ENCODE measurements around the gene MTHFR. TPM values are rescaled to one million over a fixed set of nuclear protein-coding genes. Genes with fewer than 3 reads are reported as not detected.

Gene MTHFR
- polyA plus RNA-seq, 1 of the 3 experiments (the other 2 are of a cell fraction) = 5.3 TPM

DNA sequence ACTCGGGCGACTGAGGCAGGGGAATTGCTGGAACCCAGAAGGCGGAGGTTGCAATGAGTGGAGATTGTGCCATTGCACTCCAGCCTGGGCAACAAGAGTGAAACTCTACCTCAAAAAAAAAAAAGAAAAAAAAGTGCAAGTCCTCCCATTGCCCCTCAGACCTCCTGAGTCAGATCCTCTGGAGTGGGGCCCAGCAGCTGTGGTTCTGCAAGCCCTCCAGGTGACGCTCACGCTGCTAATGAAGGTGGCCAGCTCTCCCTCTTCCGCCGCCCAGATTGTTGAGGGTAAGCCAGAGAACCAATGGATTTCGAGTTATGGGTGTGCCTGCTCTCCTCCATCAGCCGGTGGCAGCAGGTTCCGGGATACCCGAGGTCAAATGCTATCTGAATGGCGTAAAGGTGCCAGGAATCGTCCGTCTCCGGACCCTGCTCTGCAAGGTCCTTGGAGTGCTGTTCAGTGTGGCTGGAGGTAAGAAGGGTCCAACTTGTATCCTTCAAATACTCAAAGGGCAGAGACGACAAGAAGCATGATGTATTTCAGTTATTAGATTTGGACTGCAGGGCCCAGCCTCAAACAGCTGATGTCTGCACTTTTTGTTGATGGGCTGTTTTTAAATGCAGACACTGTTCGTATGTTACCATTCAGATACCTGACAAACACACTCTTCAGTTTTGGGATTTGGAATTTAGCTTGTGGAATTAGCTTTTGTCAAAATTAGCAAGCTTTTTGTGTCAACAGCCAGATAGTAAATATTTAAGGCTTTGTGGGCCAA lies 17.8 kb upstream of the MTHFR start:
- peaks cover 14% of the 10 kb centered on the region for H3F3A ChIP-seq (replicated peaks; ENCODE audit: insufficient read depth)
- 98% methylated on average over 17 of the region's 17 CpGs for WGBS (ENCODE audit: low lambda C conversion rate)
- CTCF ChIA-PET = interaction anchor here (0.9 to 6.4 kb wide), 3 partner anchors 13 to 71 kb away, joined by 3 to 29 read pairs (median 5); no protein-coding TSS in a partner anchor
- no peak for TF ChIP-seq RXRA (IDR thresholded peaks at IDR 0.05; ENCODE audit: borderline replicate concordance, low read depth)
- TF ChIP-seq, protein P1, sequence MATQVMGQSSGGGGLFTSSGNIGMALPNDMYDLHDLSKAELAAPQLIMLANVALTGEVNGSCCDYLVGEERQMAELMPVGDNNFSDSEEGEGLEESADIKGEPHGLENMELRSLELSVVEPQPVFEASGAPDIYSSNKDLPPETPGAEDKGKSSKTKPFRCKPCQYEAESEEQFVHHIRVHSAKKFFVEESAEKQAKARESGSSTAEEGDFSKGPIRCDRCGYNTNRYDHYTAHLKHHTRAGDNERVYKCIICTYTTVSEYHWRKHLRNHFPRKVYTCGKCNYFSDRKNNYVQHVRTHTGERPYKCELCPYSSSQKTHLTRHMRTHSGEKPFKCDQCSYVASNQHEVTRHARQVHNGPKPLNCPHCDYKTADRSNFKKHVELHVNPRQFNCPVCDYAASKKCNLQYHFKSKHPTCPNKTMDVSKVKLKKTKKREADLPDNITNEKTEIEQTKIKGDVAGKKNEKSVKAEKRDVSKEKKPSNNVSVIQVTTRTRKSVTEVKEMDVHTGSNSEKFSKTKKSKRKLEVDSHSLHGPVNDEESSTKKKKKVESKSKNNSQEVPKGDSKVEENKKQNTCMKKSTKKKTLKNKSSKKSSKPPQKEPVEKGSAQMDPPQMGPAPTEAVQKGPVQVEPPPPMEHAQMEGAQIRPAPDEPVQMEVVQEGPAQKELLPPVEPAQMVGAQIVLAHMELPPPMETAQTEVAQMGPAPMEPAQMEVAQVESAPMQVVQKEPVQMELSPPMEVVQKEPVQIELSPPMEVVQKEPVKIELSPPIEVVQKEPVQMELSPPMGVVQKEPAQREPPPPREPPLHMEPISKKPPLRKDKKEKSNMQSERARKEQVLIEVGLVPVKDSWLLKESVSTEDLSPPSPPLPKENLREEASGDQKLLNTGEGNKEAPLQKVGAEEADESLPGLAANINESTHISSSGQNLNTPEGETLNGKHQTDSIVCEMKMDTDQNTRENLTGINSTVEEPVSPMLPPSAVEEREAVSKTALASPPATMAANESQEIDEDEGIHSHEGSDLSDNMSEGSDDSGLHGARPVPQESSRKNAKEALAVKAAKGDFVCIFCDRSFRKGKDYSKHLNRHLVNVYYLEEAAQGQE (IDR thresholded peaks at IDR 0.05; ENCODE audit: low read depth, low read length) = no peak
- no peak for TF ChIP-seq CHD2 (IDR thresholded peaks at IDR 0.05; ENCODE audit: low read length, partially characterized antibody)
- TF ChIP-seq RAD21 (IDR thresholded peaks at IDR 0.05; ENCODE audit: low read length) = no peak
- TF ChIP-seq MAX (IDR thresholded peaks at IDR 0.05; ENCODE audit: low read depth) = no peak
- no peak for TF ChIP-seq POLR2AphosphoS5 (IDR thresholded peaks at IDR 0.05; ENCODE audit: low read depth, low read length)
- no peak for TF ChIP-seq SIN3A (IDR thresholded peaks at IDR 0.05; ENCODE audit: borderline replicate concordance, low read depth, low read length)
- H4K20me1 ChIP-seq (ENCODE audit: insufficient read depth) = no peaks in the 10 kb centered on the region
- peaks cover 14 to 60% of the 10 kb centered on the region in 2 experiments for H3K36me3 ChIP-seq (replicated peaks in 1 of 2; ENCODE audit: control insufficient read depth in 1 of 2, insufficient read depth in 2 of 2, low read length in 1 of 2)
- H3K4me1 ChIP-seq (ENCODE audit: control insufficient read depth in 1 of 2, insufficient read depth in 2 of 2, low read depth in 1 of 2, low read length in 1 of 2) = no peaks in the 10 kb centered on the region
- no peaks in the 10 kb centered on the region for H3K27me3 ChIP-seq (ENCODE audit: insufficient read depth)
- H3K9me3 ChIP-seq = no peaks in the 10 kb centered on the region
- POLR2A ChIA-PET = interaction anchor here (1.2 to 1.4 kb wide), 2 partner anchors 18 to 85 kb away, joined by 3 read pairs; partner anchors contain the start of genes CLCN6 and MTHFR
- H3K27ac ChIP-seq (ENCODE audit: low read depth in 2 of 2, low read length in 1 of 2) = no peak overlapping the region
- H3K79me2 ChIP-seq (ENCODE audit: insufficient read depth) = no peaks in the 10 kb centered on the region
- H3K9ac ChIP-seq = no peak overlapping the region
- DNase-seq = no peak
- no peaks in the 10 kb centered on the region for H3K9me2 ChIP-seq
- H3K4me3 ChIP-seq (ENCODE audit: low read depth in 2 of 2, low read length in 1 of 2) = no peak overlapping the region
- H3K4me2 ChIP-seq = no peak overlapping the region
- H2AFZ ChIP-seq (ENCODE audit: low read depth) = no peak overlapping the region

DNA sequence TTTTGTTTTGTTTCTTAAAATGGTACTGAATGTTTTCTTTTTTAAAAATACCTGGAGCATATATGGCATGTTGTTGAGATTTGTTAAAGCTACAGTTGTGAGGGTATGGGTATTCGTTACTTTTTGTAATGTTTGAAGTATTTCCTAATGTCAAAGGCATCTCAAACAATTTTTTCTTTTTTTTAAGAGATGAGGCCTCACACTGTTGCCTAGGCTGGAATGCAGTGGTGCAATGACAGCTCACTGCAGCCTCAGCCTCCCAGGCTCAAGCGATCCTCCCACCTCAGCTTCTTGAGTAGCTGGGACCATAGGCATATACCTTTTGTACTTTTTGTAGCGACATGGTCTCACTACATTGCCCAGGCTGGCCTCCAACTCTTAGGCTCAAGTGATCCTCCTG lies 16.3 kb upstream of the MTHFR start:
- Histone ChIP-seq H3K27ac (ENCODE audit: low read depth in 2 of 2, low read length in 1 of 2) (peak overlapping the region; percentile 12 to 35; a peak in 1 of 4 replicates), H3F3A (replicated peaks; ENCODE audit: insufficient read depth) (peaks cover 14% of the 10 kb centered on the region), H3K79me2 (ENCODE audit: insufficient read depth) (no peaks in the 10 kb centered on the region), H3K9me2 (no peaks in the 10 kb centered on the region), H3K36me3 (replicated peaks in 1 of 2; ENCODE audit: control insufficient read depth in 1 of 2, insufficient read depth in 2 of 2, low read length in 1 of 2) (peaks cover 19 to 65% of the 10 kb centered on the region in 2 experiments), H3K27me3 (ENCODE audit: insufficient read depth) (no peaks in the 10 kb centered on the region), H3K9me3 (no peaks in the 10 kb centered on the region), H3K4me3 (ENCODE audit: low read depth in 2 of 2, low read length in 1 of 2) (no peak overlapping the region), H4K20me1 (ENCODE audit: insufficient read depth) (no peaks in the 10 kb centered on the region), H3K9ac (no peak overlapping the region), H3K4me1 (ENCODE audit: control insufficient read depth in 1 of 2, insufficient read depth in 2 of 2, low read depth in 1 of 2, low read length in 1 of 2) (no peaks in the 10 kb centered on the region), H3K4me2 (no peak overlapping the region), H2AFZ (ENCODE audit: low read depth) (no peak overlapping the region)
- POLR2A ChIA-PET = no interaction called here
- CTCF ChIA-PET = interaction anchor here (6.4 kb wide), 1 partner anchor 17 kb away, joined by 29 read pairs; no protein-coding TSS in a partner anchor
- no peak for DNase-seq
- 83% methylated on average over 3 of the region's 3 CpGs for WGBS (ENCODE audit: low lambda C conversion rate)
- no peak for TF ChIP-seq FOXM1 (IDR thresholded peaks at IDR 0.05; ENCODE audit: low read depth)
- no peak for TF ChIP-seq POLR2AphosphoS5 (IDR thresholded peaks at IDR 0.05; ENCODE audit: low read depth, low read length)
- TF ChIP-seq, protein P1 (IDR thresholded peaks at IDR 0.05; ENCODE audit: low read depth, low read length) = no peak
- TF ChIP-seq MEF2A (IDR thresholded peaks at IDR 0.05; ENCODE audit: borderline replicate concordance, low read depth) = no peak
- no peak for TF ChIP-seq RFX5 (IDR thresholded peaks at IDR 0.05; ENCODE audit: low read length)
- no peak for TF ChIP-seq USF2 (IDR thresholded peaks at IDR 0.05; ENCODE audit: borderline replicate concordance, low read depth, low read length)
- no peak for TF ChIP-seq SIN3A (IDR thresholded peaks at IDR 0.05; ENCODE audit: borderline replicate concordance, low read depth, low read length)
- no peak for TF ChIP-seq NRF1 (IDR thresholded peaks at IDR 0.05; ENCODE audit: low read depth, low read length)
- TF ChIP-seq TCF12 (IDR thresholded peaks at IDR 0.05) = no peak
- no peak for TF ChIP-seq MAX (IDR thresholded peaks at IDR 0.05; ENCODE audit: low read depth)
- TF ChIP-seq NFIC (IDR thresholded peaks at IDR 0.05; ENCODE audit: borderline replicate concordance) = no peak

All from SK-N-SH (cell line).